HG02571 (cell line): ENCODE data around the gene LGALS16.
"Not testable (repeated sequence)": the region's sequence is repeated elsewhere in the genome, so short reads cannot be mapped to it uniquely, and the experiment has no call there.

Experiments used
- ATAC-seq: cut with Tn5 transposase; IDR thresholded peaks from one replicate; pipeline ENCODE4 v1.9.1; 2021; ENCODE audit warnings: mild to moderate bottlenecking, moderate library complexity; ENCODE audit not compliant: unreplicated experiment

Gene LGALS16

DNA sequence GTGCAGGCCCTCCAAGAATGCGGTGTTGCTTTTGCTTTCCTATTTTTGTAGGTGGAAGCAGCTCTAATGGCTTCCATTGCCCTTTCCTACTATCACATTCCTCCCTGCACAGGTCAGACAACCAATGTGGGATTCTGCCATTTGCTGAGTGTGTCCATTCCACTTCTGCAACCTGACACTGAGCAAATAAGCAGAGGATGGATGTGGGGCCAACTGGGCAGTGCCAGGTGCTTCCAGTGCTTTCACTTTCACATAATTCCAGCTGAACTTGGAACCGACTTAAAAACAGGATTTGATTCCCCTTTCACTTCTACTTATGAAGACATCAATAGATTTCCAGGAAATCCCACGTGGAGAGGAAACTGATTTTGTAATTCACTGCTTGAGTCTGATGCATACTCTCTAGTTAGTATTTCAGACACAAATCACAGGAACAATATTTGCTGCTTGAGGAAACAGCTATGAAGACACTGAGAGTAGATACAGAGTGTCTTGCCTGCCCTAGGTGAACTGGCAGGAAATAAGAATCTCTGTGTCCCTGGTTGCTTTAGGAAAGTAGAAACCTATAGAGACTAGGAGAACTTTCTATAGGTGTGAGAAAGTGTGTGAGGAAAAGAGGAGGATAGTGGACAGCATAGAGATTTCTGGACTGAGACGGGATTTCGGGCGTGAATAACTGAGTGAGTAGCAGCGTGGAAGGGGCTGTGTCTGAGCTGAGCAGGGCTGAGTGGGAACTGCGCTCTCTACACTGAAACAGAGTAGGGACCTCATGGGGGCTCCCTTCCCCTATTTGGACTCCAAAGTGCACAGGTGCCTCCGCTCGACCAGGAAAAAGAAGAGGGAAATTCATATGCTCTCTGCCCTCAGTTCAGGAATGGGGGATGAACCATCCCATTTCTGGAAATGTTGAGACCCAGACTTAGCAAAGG, 22.5 kb downstream of the LGALS16 start:
- no peak for ATAC-seq

DNA sequence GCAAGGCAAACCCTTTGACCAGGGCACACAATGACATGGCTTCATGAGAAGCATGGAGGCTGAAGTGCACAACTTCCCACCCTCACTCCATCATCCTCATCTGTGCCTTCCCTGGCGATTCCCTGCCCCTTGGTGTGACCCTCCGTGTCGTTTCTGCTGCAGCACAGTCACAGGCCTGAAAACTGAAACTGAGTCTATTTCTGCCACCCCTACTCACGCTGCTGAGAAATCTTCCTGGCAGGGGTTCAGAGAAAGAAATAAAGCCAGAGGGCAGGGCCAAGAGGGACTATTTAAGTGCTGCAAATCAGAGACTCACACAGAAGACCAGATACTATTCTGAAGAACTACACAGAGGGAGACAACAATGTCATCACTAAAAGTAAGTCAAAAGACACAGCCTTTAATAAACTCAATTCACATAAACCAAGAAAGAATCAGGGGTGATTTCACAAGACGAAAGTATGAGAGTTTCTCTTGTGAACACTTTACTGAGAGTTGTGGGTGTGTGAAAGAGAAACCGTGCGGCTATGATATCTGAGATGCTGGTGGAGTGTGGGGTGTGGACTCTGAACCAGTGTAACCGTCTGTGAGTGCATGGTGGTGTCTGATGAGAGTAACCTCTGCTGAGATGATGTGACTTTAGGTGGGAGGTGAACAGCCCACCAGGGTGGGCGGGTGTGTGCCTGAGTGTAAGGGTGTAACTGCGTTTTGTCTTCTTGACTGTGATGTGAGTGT, 23.5 kb downstream of the LGALS16 start:
- peak; percentile 62 for ATAC-seq

DNA sequence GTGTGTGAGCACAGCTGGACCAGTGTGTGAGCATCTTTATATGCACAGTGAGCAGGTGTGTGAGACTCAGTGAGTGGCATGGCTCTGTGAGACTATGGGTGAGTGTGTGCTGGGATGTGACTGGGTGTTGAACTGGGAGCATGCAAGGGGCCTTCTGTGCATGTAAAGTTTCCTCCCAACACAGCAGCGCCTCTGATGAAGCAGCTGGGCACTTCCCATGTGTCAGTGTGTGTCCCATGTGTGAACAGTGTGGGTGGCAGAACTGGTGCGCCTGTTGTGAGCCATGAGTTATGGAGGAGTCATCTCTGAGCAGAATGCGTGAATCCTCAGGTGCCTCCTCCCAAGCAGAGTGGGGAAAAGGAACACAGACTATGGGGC, 24.1 kb downstream of the LGALS16 start:
- ATAC-seq: peak; percentile 12

DNA sequence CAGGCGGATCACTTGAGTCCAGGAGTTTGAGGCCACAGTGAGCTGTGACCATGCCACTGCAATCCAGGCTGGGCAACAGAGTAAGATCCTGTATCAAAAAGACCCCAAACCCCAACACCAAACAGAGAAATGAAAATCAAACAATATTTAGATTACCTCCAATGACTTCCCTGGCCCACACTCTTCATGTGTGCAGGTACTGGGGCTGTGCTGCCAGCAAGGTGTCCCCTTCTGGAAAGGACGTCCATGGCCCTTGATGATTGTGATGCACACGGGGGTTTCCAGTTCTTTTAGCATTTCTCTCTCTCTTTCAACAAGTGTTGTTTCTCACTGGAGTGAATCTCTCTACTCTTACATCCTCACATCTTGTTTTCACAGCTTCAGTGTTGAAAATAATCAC, 24.9 kb downstream of the LGALS16 start:
- no peak for ATAC-seq

DNA sequence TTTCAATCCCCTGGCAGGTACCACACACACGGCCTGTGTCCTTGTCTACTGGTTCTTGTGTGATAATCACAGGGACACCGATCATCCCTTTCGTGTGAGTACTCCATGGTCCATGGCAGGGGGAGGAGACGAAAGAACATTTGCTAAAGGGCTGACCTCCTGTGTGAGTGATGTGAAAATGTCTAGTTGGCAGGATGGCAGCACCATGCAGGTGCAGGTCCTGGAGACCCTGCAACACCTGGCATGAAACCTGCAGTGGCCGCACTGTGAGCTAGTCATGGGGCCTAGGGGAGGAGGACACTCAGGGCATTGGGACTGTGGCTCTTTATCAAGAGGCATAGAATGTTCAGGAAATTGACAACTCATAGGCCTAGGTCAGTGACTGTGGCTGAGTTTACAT, 25.7 kb downstream of the LGALS16 start:
- no peak for ATAC-seq

DNA sequence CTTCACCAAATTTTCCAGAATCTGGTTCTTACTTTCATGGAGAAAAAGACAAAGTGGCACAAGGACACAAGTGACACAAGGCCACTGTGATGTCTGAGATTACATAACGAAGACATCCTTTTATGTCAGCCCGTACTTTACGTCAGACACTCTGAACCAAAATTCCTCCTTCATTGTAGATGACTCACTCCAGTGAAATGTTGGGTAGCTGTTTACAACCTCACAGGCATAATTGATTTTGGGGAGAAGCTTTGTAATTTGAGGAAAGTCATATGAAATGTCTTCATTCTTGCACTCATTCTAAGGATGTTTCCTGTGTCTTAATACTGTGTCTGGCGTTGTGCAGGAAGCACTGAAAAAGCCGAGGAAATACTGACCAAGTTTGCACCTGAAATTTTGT, 28.6 kb downstream of the LGALS16 start:
- no peak for ATAC-seq

DNA sequence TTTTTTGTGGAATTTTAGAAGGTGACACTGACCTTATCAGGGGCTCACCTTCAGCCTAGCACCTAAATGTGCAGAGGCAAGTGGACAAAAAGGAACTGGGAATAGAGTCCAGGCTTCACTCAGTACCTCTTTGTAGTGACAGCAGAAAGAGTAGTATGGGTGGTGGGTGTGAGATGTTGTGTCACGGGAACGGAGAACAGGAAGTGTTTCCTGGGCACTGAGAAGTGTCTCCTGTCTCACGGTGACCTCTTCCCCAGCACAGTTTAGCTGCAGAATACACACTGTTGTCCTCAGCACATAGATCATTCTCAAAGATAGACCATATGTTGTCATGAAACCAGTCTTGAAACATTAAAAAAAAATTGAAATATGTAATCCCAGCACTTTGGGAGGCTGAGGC, 31.0 kb downstream of the LGALS16 start:
- no peak for ATAC-seq

DNA sequence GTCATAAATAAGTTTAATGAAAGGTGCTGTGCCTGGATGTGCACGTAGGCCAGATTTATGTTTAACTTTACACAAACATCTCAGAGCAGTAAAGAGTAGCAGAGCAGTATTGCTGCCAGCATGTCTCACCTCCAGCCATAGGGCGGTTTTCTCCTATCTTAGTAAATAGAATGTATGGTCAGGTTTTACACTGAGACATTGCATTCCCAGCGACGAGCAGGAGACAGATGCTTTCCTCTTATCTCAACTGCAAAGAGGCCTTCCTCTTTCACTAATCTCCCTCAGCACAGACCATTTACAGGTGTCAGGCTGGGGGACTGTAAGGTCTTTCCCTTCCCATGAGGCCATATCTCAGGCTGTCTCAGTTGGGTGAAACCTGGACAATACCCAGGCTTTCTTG, 32.9 kb downstream of the LGALS16 start:
- ATAC-seq: not testable (repeated sequence)

DNA sequence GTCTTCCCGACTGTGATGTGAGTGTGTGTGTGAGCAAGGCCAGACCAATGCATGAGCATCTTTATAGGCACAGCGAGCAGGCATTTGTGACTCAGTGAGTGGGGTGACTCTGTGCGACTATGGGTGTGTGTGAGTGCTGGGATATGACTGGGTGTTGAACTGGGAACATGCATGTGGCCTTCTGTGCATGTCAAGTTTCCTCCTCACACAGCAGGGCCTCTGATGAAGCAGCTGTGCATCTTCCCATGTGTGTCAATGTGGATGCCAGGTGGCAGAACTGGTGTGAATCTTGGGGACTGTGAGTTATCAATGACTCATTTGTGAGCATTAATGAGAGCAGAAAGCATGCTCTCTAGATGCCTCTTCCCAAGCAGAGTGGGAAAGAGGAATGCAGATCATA, 36.5 kb downstream of the LGALS16 start:
- ATAC-seq: no peak

DNA sequence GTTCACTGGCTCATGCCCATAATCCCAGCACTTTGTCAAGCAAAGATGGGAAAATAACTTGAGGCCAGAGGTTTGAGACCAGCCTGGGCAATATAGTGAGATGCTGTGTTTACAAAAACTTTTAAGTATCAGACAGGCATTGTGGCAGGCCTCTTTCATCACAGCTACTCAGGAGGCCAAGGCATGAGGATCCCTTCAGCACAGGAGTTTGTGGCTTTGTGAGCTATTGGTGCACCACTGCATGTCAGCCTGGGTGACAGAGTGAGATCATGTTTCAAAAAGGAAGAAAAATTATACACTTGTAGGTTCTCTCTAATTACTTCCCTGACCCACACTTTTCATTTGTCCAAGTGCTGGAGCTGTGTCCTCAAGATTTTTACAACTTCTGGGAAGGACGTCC, 37.1 kb downstream of the LGALS16 start:
- no peak for ATAC-seq

DNA sequence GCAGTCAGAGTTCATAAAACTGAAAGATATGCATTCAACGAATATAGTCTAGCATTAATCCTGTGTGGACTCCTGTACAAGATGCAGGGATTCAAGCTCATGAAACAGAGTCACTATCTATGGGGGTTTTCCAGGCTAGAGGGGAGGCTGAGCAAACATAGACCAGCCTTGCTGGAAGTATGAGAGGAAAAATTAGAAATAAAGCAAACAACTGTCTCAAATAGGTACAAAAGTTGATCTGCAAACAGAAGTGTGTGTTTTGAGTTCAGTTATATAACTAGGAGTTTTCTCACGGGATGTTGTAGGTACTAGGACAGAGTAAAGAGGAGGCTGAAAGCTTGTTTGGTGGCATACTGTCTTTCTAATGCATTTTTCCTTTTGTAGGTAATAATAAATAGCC, 40.0 kb downstream of the LGALS16 start:
- no peak for ATAC-seq

DNA sequence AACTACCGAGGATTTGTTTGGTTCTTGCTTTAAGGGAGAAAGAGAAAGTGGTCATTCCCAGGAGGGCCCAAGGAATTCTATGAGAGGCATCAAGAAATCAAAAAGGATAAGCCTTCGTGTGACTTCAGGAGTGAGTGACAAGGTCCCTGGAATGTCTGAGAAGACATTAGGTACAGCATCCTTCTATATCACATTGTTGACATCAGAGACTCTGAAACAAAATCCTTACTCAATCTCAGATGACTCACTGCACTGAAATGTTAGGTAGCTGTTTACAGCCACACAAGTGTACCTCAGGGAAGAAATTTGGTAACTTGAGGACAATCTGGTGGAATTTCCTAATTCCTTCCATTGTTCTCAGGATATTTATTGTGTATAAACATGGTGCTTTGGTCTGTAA, 40.7 kb downstream of the LGALS16 start:
- no peak for ATAC-seq

DNA sequence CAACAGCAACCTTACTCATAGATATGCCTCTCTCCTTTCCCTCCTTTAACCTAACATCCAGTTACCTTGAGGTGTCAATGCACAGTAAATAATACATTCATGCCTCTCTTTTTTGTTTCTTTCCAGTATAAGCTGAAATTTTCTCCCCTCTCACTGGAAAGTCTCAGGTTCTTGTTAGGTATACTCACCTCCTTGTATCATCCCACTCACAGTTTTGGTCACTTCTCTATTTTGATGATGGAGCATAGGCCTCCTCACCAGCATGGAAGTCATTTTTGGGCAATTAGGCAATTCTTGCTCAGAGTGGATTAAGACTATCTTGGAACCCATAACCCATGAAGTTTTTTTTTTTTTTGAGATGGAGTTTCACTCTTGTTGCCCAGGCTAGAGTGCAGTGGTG, 42.8 kb downstream of the LGALS16 start:
- ATAC-seq: no peak

DNA sequence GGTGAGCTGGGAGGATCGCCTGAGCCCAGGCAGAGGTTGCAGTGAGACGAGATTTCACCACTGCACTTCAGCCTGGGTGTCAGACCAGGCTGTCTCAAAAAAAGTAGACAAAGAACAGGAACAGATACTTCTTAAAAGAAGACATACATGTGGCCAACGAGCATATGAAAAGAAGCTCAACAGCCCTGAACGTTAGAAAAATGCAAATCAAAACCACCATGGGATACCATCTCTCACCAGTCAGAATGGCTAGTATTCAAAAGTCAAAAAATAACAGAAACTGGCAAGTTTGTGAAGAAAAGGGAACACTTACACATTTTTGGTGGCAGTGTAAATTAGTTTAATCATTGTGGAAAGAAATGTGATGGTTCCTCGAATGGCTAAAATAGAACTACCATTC, 45.6 kb downstream of the LGALS16 start:
- no peak for ATAC-seq

DNA sequence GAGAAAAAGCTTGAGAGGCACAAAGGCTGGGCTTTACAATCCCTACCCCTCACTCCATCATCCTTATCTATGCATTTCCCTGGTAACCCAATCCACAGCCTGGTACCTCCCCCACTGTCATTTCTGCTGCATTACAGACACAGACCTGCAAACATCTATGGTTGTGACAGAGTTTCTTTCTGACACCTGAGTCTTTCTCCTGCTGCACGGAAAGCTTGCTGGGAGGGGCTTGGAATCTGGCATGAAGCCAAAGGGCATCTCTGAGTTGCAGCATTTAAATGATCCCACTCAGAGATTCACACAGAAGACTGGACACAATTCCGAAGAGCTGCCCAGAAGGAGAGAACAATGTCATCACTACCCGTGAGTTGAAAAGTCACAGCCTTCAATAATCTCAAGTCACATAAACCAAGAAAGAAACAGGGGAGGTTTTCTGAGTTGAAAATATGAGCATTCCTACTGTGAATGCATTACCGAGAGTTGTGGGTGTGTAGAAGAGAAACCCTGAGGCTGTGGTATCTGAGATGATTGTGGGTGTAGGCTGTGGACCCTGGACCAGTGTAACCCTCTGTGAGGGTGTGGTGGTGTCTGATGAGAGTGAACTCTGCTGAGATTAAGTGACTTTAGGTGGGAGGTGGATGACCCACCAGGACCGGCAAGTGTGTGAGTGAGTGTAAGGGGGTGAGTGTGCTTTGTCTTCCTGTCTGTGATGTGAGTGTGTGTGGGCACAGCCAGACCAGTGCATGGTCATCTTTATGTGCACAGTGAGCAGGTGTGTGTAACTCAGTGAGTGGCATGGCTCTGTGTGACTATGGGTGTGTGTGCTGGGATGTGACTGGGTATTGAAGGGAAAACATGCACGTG, 48.7 kb downstream of the LGALS16 start, which contains the start of gene LGALS14:
TSS of gene LGALS14 (plus strand) at position 301 of the 864 bp plus-strand sequence. CDS start at position 349, 48 bp downstream.
- no peak for ATAC-seq

DNA sequence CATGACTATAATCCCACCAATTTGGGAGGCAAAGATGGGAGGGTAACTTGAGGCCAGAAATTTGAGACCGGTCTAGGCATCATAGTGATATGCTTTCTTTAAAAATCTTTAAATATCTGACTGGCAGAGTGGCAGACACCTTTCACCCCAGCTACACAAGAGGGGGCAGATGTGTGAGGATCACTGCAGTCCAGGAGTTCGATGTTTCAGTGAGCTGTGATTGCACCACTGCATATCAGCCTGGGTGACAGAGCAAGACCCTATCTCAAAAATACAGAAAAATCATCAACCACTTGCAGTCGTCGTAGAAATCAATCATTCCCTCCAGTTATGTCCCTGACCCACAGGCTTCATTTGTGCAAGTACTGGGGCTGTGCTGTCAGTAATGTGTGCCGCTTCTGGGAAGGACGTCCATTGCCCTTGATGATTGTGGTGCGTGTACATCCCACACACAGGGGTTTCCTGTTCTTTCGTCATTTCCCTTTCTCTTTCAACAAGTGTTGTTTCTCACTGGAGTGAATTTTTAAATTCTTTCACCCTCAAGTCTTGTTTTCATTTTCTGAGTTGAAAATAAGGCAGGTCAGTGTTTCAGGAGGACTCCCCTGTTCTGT, 50.0 kb downstream of the LGALS16 start:
- ATAC-seq: no peak

DNA sequence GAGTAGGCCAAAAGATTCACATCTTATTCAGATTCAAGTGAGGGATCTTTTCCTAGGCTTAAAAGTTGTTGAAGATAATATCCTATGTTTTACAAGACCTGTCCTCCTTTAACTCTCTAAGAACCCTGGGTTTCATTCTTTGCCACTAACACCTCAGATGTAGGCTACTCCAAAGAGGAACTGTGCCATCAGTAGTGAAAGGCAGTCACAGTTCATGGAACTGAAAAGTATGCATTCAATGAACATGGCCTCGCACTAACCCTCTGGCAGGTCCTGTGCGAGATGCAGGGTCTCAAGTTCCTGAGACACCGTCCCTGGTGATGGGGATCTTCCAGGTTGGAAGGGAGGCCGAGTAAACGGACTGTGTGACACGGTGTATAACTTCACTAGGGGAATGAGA, 52.9 kb downstream of the LGALS16 start:
- ATAC-seq: no peak

DNA sequence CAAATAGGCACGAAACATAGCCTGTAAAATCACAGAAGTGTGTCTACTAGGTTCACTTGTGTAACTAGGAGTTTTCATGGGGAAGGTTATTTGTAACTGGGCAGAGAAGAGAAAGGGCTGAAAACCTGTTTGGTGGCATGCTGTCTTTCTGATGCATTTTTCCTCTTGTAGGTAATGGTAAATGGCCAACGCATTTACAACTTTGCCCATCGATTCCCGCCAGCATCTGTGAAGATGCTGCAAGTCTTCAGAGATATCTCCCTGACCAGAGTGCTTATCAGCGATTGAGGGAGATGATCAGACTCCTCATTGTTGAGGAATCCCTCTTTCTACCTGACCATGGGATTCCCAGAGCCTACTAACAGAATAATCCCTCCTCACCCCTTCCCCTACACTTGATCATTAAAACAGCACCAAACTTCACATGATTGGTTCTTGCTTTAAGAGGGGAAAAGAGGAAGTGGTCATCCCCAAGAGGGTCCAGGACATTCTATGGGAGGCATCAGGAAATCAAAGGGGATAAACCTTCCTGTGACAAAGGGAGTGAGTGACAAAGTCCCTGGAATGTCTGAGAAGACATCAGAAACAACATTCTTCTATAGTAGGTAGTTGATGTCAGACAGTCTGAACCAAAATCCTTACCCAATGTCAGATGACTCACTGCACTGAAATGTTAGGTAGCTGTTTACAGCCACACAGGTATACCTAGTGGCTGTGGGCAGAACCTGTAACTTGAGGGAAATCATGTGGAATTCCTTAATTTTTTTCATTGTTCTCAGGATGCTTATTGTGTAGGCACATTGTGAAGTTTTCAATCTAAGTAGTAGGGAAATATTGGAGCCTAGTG, 53.5 kb downstream of the LGALS16 start:
- no peak for ATAC-seq
